Upper lobe of left lung (tissue), 4 donors: ENCODE measurements around the gene IMMP2L.

Experiments
- CTCF ChIP-seq, 6 experiments: fragments of 450-650 bp in 4 of 6; fragments of 200-600 bp in 2 of 6; sonication (generic) in 2 of 6; IDR thresholded peaks; one replicate each; pipeline ENCODE4 v1.5.1; 2016 to 2019; ENCODE audit warnings: antibody characterized with exemption in 6 of 6
- EP300 ChIP-seq, 4 donors: sonication (generic); formaldehyde crosslinking; IDR thresholded peaks; one replicate each; pipeline ENCODE4 v1.5.1; 2017; ENCODE audit warnings: antibody characterized with exemption in 4 of 4, control low read depth in 2 of 4
- POLR2A ChIP-seq, 4 donors: fragments of 450-650 bp; IDR thresholded peaks; one replicate each; pipeline ENCODE4 v1.5.1; 2016 to 2017; ENCODE audit warnings: antibody characterized with exemption in 4 of 4, mild to moderate bottlenecking in 2 of 4
- POLR2AphosphoS5 ChIP-seq, 2 donors: sonication (generic); formaldehyde crosslinking; IDR thresholded peaks; one replicate each; pipeline ENCODE4 v1.5.1; 2017; ENCODE audit warnings: antibody characterized with exemption in 2 of 2

GRCh38 chr7:111383133-111383532 is 179.2 kb downstream of the IMMP2L start:
- no peak for TF ChIP-seq POLR2AphosphoS5 (IDR thresholded peaks at IDR 0.05)
- no peak for TF ChIP-seq CTCF (IDR thresholded peaks at IDR 0.05)
- no peak for TF ChIP-seq POLR2A (IDR thresholded peaks at IDR 0.05)
- TF ChIP-seq EP300 (IDR thresholded peaks at IDR 0.05): no peak
